ENCODE measurements around the gene PDE8A. TPM values are rescaled to one million over a fixed set of nuclear protein-coding genes. Genes with fewer than 3 reads are reported as not detected.

Gene PDE8A
- total RNA-seq: 10 to 100 TPM; 23.2 to 24.4 TPM

GRCh38 chr15:84981711-84982300 is at the start of gene PDE8A:
Gene PDE8A (plus strand): TSS chr15:84981856. CDS start chr15:84982163, 307 bp downstream.
- H3K36me3 Mint-ChIP-seq (ENCODE audit: low read depth): peaks cover 4% of the 10 kb centered on the region
- POLR2A ChIA-PET: interaction anchor here (0.8 to 2.6 kb wide), 3 partner anchors 10 to 760 kb away, joined by 3 to 14 read pairs (median 3); no protein-coding TSS in a partner anchor
- TF ChIP-seq, protein P1, sequence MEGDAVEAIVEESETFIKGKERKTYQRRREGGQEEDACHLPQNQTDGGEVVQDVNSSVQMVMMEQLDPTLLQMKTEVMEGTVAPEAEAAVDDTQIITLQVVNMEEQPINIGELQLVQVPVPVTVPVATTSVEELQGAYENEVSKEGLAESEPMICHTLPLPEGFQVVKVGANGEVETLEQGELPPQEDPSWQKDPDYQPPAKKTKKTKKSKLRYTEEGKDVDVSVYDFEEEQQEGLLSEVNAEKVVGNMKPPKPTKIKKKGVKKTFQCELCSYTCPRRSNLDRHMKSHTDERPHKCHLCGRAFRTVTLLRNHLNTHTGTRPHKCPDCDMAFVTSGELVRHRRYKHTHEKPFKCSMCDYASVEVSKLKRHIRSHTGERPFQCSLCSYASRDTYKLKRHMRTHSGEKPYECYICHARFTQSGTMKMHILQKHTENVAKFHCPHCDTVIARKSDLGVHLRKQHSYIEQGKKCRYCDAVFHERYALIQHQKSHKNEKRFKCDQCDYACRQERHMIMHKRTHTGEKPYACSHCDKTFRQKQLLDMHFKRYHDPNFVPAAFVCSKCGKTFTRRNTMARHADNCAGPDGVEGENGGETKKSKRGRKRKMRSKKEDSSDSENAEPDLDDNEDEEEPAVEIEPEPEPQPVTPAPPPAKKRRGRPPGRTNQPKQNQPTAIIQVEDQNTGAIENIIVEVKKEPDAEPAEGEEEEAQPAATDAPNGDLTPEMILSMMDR (IDR thresholded peaks at IDR 0.05): no peak

DNA sequence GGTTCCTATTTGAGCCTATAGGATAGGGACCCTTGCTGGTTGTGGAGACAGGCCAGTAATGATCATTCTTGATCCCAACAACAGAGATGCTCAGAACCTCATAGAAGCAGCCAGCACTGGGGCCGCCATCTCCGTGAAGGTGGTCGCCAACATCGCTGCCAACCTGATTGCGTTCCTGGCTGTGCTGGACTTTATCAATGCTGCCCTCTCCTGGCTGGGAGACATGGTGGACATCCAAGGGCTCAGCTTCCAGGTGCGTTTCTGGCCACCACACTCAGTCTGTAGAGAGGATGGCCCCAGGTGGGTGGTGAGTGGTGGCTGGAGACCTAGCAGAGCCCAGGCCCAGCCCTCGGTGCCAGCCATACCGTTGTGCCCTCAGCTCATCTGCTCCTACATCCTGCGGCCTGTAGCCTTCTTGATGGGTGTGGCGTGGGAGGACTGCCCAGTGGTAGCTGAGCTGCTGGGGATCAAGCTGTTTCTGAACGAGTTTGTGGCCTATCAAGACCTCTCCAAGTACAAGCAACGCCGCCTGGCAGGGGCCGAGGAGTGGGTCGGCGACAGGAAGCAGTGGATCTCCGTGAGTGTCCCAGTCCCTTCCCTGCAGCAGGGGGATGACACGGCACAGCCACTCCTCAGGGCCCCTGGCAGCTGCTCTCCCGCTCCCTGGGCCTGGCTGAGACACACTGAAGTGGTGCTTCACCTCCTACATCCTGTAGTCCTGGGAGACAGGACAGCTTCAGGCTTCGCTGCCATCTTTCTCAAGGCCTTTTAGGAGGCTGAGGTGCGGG is 46.5 kb upstream of the PDE8A start:
- no peaks in the 10 kb centered on the region for H3K9me3 Mint-ChIP-seq
- POLR2A ChIA-PET: no interaction called here
- no peak overlapping the region for H3K4me3 Mint-ChIP-seq
- no peaks in the 10 kb centered on the region for H3K4me1 Mint-ChIP-seq (ENCODE audit: low read depth)
- H3K36me3 Mint-ChIP-seq (ENCODE audit: low read depth): no peaks in the 10 kb centered on the region
- CTCF ChIA-PET: no interaction called here
- no peak overlapping the region for H3K27ac Mint-ChIP-seq
- peaks cover 2% of the 10 kb centered on the region for H3K27me3 Mint-ChIP-seq
- ATAC-seq (no peak), DNase-seq (no peak)
- TF ChIP-seq, protein P1 (IDR thresholded peaks at IDR 0.05): no peak
- intact Hi-C loops (cut with micrococcal nuclease): no loop called here

More at GRCh38 chr15:84981711-84982300, at the start of gene PDE8A:
- H3K27ac Mint-ChIP-seq: peak within 1 kb of the TSS; percentile 95
- peaks cover 48% of the 10 kb centered on the region for H3K4me1 Mint-ChIP-seq (ENCODE audit: low read depth)
- CTCF ChIA-PET: interaction anchor here (1.2 to 1.3 kb wide), 2 partner anchors 62 to 394 kb away, joined by 3 read pairs; no protein-coding TSS in a partner anchor
- no peaks in the 10 kb centered on the region for H3K27me3 Mint-ChIP-seq
- H3K9me3 Mint-ChIP-seq: no peaks in the 10 kb centered on the region
- intact Hi-C loops (cut with micrococcal nuclease): no loop called here
- ATAC-seq: peak; percentile 7
- peak within 1 kb of the TSS; percentile 96 for H3K4me3 Mint-ChIP-seq
- DNase-seq: peak; percentile 55

DNA sequence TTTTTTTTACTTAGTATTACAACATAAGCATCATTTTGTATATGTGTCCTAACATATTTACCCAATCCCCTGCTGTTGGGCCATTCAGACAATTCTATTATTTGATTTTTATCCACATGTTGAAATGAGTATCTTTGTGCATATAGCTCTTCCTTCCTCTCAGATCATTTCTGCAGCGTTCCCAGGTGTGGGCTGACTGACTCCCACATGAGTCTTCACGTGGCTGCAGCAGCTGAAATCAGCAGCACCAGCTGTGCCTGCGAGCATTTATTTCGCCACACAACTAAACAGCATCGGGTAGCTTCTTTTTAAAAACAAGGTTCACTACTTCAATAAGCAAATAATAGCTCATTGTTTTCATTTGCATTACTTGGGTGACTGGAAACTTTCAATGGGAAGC is 44.5 kb upstream of the PDE8A start:
- Mint-ChIP-seq H3K9me3 (no peaks in the 10 kb centered on the region), H3K27ac (no peak overlapping the region), H3K36me3 (ENCODE audit: low read depth) (no peaks in the 10 kb centered on the region), H3K4me1 (ENCODE audit: low read depth) (no peaks in the 10 kb centered on the region), H3K27me3 (peaks cover 2% of the 10 kb centered on the region), H3K4me3 (no peak overlapping the region)
- DNase-seq (no peak), ATAC-seq (no peak)
- TF ChIP-seq, protein P1 (IDR thresholded peaks at IDR 0.05): no peak
- CTCF ChIA-PET: interaction anchor here (1.0 to 1.4 kb wide), 2 partner anchors 9 to 65 kb away, joined by 3 to 6 read pairs; no protein-coding TSS in a partner anchor
- POLR2A ChIA-PET: no interaction called here
- intact Hi-C loops (cut with micrococcal nuclease): no loop called here

DNA sequence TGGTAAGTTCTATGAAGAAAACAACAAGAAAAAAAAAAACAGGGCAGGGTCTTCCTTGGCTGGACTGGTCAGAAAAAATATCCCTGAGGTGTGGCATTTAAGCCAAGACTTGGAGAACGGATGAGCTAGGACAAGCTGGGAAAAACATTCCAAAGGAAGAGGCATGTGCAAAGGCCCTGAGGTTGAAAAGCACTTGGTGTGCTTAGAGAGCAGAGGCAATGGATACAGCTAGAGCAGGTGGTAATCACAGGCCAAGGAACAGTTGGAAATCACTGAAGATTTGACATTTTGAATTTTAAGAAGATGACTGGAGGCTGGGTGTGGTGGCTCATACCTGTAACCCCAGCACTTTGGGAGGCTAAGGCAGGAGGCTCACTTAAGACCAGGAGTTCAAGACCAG is 42.9 kb upstream of the PDE8A start:
- Mint-ChIP-seq H3K4me3 (no peak overlapping the region), H3K9me3 (no peaks in the 10 kb centered on the region), H3K27ac (no peak overlapping the region), H3K27me3 (peaks cover 2% of the 10 kb centered on the region), H3K36me3 (ENCODE audit: low read depth) (no peaks in the 10 kb centered on the region), H3K4me1 (ENCODE audit: low read depth) (no peaks in the 10 kb centered on the region)
- intact Hi-C loops (cut with micrococcal nuclease): no loop called here
- CTCF ChIA-PET: interaction anchor here (1.5 kb wide), 1 partner anchor 74 kb away, joined by 3 read pairs; no protein-coding TSS in a partner anchor
- POLR2A ChIA-PET: no interaction called here
- TF ChIP-seq, protein P1 (IDR thresholded peaks at IDR 0.05): no peak
- ATAC-seq: no peak
- DNase-seq: no peak

GRCh38 chr15:84940399-84940798 is 41.3 kb upstream of the PDE8A start:
- no peak for ATAC-seq
- no peaks in the 10 kb centered on the region for H3K4me1 Mint-ChIP-seq (ENCODE audit: low read depth)
- peaks cover 2% of the 10 kb centered on the region for H3K27me3 Mint-ChIP-seq
- H3K9me3 Mint-ChIP-seq: no peaks in the 10 kb centered on the region
- CTCF ChIA-PET: interaction anchor here (1.7 kb wide), 1 partner anchor 12 kb away, joined by 8 read pairs; no protein-coding TSS in a partner anchor
- intact Hi-C loops (cut with micrococcal nuclease): no loop called here
- TF ChIP-seq, protein P1 (IDR thresholded peaks at IDR 0.05): no peak
- POLR2A ChIA-PET: interaction anchor here (0.5 kb wide), 1 partner anchor 98 kb away, joined by 3 read pairs; no protein-coding TSS in a partner anchor
- no peaks in the 10 kb centered on the region for H3K36me3 Mint-ChIP-seq (ENCODE audit: low read depth)
- H3K4me3 Mint-ChIP-seq: no peak overlapping the region
- DNase-seq: no peak
- no peak overlapping the region for H3K27ac Mint-ChIP-seq
